ENCODE data around the gene GLB1L. TPM values are rescaled to one million over a fixed set of nuclear protein-coding genes. Genes with fewer than 3 reads are reported as not detected.

GLB1L gene
- total and polyA plus RNA-seq, 5 experiments from 2014 or later, result 0.62 to 2.7 (median 1.8) TPM

DNA sequence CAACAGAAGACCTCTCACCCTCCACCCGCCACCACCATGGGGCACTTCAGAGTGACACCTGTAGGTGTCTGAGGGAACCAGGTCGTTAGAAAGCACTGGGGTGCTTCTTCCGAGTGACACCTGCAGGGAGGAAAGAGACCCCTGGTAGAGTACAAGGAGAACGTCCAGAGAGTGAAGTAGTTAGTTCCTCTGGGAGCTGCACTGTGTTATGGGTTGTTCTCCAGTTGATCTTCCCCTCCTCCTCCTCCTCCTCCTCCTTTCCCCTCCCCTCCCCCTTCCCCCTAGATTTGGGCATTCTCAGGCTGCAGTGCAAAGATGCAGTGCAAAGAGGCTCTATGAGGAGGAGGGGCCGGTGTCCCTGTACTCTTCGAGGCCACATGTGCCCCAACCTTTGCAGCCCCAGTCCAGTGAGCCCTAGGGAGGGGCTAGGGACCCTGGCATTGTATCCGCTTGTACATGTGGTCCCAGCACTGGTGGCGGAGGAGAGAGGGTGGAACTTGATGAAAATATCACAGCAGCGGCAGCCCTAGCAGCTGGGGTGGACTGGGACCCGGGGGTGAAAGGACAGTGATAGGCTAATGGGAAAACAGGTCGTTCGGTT, 34.8 kb upstream of the GLB1L start:
- POLR2A ChIA-PET, result interaction anchor here (1.4 to 6.9 kb wide), 12 partner anchors 10 to 120 kb away, joined by 4 to 170 read pairs (median 10); partner anchors contain the start of genes ANKZF1, ATG9A, CNPPD1 and DNPEP
- Mint-ChIP-seq H3K9me3 (no peaks in the 10 kb centered on the region), H3K36me3 (peaks cover 4 to 48% (median 13%) of the 10 kb centered on the region in 3 donors), H3K27me3 (peaks cover 0 to 2% (median 0%) of the 10 kb centered on the region in 5 donors), H3K4me1 (peaks cover 21 to 55% (median 50%) of the 10 kb centered on the region in 4 donors), H3K4me3 (peak overlapping the region; percentile 89 to 99 (median 98)), H3K27ac (peak overlapping the region; percentile 98 to 100 (median 100))
- ATAC-seq, result no peak
- peak in 1 of 10 donors; percentile 11 for DNase-seq

DNA sequence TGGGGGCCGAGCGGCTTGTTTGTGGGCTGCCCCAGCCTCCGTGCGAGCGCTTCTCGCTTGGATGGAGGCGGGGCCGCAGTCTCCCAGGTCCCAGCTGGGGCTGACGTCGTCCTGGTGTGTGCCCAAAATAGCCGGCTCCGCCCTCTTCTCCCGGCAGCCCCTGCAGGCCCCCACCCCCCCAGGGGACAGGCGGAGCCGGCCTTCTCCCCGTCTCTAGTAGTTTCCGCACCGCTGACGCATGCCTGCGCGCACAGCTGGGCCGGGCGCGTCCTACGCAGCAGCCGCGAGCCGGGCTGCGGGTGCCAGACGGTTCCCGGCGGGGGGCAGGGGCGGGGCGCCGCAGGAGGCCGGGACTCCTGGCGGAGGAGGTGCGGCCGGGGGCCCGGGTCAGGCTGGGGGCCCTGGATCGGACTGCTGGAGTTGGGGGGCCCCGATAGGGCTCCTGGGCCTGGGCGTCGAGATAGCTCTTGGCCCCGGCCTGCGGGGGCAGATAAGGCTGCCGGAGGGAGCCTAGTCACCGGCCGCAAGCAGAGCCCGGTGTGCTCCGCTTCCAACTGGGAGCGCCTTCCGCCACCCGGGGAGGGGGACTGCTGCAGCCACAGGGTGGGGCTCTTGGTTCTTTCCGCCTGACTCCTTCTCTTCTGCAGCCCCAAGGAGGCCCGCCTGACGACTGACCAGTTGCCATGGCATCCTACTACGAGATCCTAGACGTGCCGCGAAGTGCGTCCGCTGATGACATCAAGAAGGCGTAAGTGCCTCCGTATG, 34.1 kb upstream of the GLB1L start, which contains the start of gene DNAJB2:
DNAJB2 (plus strand) TSS at position 216 of the 765 bp plus-strand sequence; CDS start at position 684, 468 bp downstream.
- H3K27ac Mint-ChIP-seq, result peak within 1 kb of the TSS; percentile 98 to 100 (median 100)
- DNase-seq (peak; percentile 92 to 99 (median 98)), ATAC-seq (peak; percentile 81 to 87)
- peaks cover 21 to 55% (median 50%) of the 10 kb centered on the region in 4 donors for H3K4me1 Mint-ChIP-seq
- H3K9me3 Mint-ChIP-seq, result no peaks in the 10 kb centered on the region
- peaks cover 0 to 2% (median 0%) of the 10 kb centered on the region in 5 donors for H3K27me3 Mint-ChIP-seq
- peaks cover 4 to 43% (median 13%) of the 10 kb centered on the region in 3 donors for H3K36me3 Mint-ChIP-seq
- POLR2A ChIA-PET, result interaction anchor here (0.6 to 6.9 kb wide), 18 partner anchors 9 to 1049 kb away, joined by 3 to 170 read pairs (median 8); partner anchors contain the start of genes ANKZF1, ATG9A, BCS1L and CNPPD1
- H3K4me3 Mint-ChIP-seq, result peak within 1 kb of the TSS; percentile 89 to 99 (median 98)

DNA sequence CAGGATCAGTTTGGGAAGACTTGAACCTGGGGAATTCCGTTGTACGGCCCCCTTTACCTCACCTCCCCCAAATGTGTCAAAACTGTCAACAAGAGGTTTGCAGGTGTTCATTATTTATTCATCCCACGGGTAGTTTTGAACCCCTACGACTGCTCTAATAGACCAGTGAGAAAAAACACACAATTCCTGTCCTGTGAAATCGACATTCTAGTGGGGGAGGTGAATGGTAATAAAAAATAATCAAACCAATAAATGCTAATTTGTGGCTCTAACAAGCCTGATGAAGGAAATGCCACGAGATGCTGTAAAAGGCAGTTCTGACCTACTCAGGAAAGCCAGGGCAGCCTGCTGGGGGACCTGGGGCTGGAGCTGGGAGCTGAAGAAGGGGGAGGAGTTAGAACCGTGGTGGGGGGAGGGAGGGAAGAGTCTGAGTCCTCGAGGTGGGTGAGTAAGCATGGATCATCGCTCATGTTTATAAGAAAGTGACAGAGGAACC, 33.5 kb upstream of the GLB1L start:
- H3K4me1 Mint-ChIP-seq, result peaks cover 21 to 52% (median 49%) of the 10 kb centered on the region in 4 donors
- ATAC-seq (no peak), DNase-seq (no peak)

DNA sequence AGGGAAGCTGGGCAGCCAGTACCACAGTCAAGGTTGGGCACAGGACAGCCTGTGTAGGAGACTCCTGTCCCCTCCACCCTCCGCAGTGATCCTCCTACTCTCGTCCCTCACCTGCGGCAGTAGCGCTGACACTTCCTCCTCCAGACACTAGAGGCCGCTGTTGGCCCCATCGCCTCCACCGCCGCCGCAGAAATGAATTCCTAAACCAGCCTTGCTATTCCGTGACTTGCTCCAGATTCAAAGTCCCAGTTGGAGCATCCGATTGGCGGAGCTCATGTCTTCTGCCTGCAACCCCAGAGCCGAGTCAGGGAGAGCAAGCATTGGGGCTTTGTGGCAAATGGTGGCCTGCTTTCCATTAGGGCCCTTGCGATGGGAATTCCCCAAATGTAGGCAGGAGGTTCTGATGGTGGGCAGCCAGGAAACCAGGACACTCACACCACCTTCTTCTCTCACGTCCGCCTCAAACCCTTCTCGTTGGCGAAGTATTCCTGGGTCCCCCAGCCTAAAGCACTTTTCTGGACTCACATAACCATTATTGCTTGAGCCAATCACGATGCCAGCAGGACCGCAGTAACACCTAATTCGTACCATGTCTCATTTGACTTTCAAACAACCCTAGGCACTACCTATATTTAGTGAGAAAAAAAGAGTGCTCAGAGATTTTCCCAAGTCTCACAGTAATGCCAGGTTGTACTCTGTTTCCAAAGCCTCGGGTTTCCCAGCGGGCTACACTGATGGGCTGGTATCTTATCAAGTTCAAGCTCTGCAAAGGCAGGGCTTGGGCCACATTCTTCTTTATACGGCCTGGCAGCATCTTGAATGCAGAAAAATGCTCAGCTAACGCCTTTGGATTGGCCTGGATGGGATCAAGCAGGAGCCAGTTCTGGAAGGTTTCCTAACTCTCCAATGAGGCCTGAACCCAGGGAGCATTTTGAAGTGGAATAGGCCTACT, 32.7 kb upstream of the GLB1L start:
- DNase-seq, result peak; percentile 56 to 86 (median 72)
- Mint-ChIP-seq H3K27ac (peak overlapping the region; percentile 77 to 100 (median 100)), H3K36me3 (peaks cover 2 to 29% (median 10%) of the 10 kb centered on the region in 3 donors), H3K27me3 (peaks cover 0 to 2% (median 0%) of the 10 kb centered on the region in 5 donors), H3K9me3 (no peaks in the 10 kb centered on the region), H3K4me3 (peak overlapping the region; percentile 73 to 99 (median 96)), H3K4me1 (peaks cover 18 to 49% (median 45%) of the 10 kb centered on the region in 4 donors)
- POLR2A ChIA-PET, result interaction anchor here (1.2 to 6.9 kb wide), 13 partner anchors 8 to 619 kb away, joined by 3 to 170 read pairs (median 10); partner anchors contain the start of genes ANKZF1, ATG9A, BCS1L and CNPPD1
- ATAC-seq, result peak in 1 of 2 donors; percentile 8

More for the DNA sequence above, 33.5 kb upstream of the GLB1L start:
- Mint-ChIP-seq H3K36me3 (peaks cover 4 to 36% (median 13%) of the 10 kb centered on the region in 3 donors), H3K27ac (peak overlapping the region; percentile 77 to 100 (median 100)), H3K4me3 (peak overlapping the region; percentile 88 to 99 (median 97)), H3K27me3 (peaks cover 0 to 2% (median 0%) of the 10 kb centered on the region in 5 donors), H3K9me3 (no peaks in the 10 kb centered on the region)
- POLR2A ChIA-PET, result interaction anchor here (0.6 to 6.9 kb wide), 18 partner anchors 9 to 1048 kb away, joined by 3 to 170 read pairs (median 8); partner anchors contain the start of genes ANKZF1, ATG9A, BCS1L and CNPPD1

DNA sequence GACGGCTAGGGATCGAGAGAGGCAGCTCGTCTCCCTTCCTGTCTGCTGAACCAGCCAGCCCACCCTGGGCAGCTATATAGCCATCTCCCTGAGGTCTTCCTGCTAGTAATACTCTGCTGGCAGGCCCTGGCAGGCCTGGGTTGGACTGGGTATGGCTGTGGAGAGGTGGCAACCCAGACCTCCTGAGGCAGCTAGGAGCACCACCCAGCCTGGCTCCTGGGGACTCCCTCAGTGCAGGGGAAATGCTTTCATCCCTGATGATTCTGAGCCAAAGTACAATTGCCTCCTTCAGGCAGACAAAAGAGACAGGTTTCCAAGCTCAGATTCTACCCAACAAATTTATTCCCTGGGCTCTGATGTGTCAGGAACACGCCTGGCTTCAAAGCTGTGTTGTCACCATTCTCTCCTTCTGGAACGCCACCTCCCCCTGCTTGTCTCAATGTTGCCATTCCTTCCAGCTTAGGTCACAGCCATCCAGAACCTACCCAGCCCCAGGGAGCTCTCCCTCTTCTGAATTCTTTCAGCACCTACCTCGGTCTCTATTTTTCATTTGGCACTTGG, 29.2 kb upstream of the GLB1L start:
- no peaks in the 10 kb centered on the region for H3K9me3 Mint-ChIP-seq
- DNase-seq, result no peak
- no peak overlapping the region for H3K27ac Mint-ChIP-seq
- POLR2A ChIA-PET, result interaction anchor here (1.6 kb wide), 1 partner anchor 20 kb away, joined by 7 read pairs; the partner anchor contains the start of gene TUBA4A
- ATAC-seq, result no peak
- H3K4me1 Mint-ChIP-seq, result peaks cover 11 to 22% (median 20%) of the 10 kb centered on the region in 4 donors
- H3K36me3 Mint-ChIP-seq, result no peaks in the 10 kb centered on the region
- no peak overlapping the region for H3K4me3 Mint-ChIP-seq
- H3K27me3 Mint-ChIP-seq, result peaks cover 0 to 1% (median 0%) of the 10 kb centered on the region in 5 donors

DNA sequence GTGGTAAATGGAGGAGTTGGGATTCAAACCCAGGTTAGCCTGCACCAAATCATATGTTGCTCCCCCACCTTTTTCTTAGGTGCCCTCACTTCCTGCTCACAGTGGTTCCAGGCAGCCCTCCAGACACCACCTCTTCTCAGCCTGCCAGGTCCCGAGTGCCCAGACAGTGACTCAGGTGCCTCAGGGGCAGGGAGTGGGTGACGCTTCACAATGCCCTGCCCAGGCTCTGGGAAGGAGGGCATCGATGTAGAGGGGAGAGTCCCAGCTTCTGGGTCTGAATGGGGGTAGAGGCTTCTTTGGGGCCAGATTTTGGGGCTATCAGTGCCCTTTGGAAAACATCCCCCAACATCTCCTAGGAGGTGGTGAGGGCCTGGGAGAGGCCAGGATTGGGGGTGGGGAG, 28.7 kb upstream of the GLB1L start:
- ATAC-seq (no peak), DNase-seq (no peak)
- Mint-ChIP-seq H3K9me3 (no peaks in the 10 kb centered on the region), H3K36me3 (no peaks in the 10 kb centered on the region), H3K4me1 (peaks cover 10 to 19% (median 19%) of the 10 kb centered on the region in 4 donors), H3K27ac (peak overlapping the region in 1 of 10 donors; percentile 71), H3K4me3 (no peak overlapping the region), H3K27me3 (peaks cover 0 to 1% (median 0%) of the 10 kb centered on the region in 5 donors)
- POLR2A ChIA-PET, result interaction anchor here (1.6 kb wide), 1 partner anchor 20 kb away, joined by 7 read pairs; the partner anchor contains the start of gene TUBA4A

DNA sequence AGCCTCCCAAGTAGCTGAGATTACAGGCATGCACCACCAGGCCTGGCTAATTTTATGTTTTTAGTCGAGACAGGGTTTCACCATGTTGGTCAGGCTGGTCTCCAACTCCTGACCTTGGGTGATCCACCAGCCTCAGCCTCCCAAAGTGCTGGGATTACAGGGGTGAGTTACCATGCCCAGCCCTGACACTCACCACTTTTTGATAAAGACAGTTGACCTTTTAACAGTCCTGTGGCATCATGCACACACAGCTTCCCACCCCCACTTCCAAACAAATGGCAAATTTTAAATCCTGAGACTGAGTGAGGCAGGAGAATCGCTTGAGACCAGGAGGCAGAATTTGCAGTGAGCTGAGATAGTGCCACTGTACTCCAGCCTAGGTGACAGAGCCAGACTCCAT, 27.8 kb upstream of the GLB1L start:
- ATAC-seq, result no peak
- POLR2A ChIA-PET, result interaction anchor here (0.6 to 1.6 kb wide), 2 partner anchors 19 to 1040 kb away, joined by 6 to 7 read pairs; partner anchors contain the start of gene TUBA4A
- peaks cover 0 to 1% (median 0%) of the 10 kb centered on the region in 5 donors for H3K27me3 Mint-ChIP-seq
- DNase-seq, result no peak
- no peaks in the 10 kb centered on the region for H3K36me3 Mint-ChIP-seq
- H3K4me3 Mint-ChIP-seq, result no peak overlapping the region
- H3K9me3 Mint-ChIP-seq, result no peaks in the 10 kb centered on the region
- peaks cover 6 to 9% (median 9%) of the 10 kb centered on the region in 4 donors for H3K4me1 Mint-ChIP-seq
- no peak overlapping the region for H3K27ac Mint-ChIP-seq

DNA sequence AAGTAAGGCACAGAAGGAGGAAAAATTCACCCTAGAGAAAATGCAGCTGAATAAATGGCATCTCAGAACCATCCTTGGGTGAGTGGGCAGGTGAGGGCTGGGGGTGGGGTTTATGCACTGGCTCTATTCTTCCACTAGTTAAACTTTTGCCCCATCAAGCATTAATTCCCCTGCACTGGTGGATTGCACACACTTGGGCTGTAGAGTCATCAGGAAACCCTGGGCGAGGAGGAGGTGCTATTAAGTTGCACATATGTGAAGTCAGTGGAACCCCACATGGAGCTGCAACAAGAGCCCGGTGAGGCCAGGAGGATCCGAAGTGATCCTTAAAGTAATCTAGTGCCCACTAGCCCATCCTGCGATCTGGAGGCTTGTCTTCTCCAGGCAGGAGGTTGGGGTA, 27.1 kb upstream of the GLB1L start:
- no peak overlapping the region for H3K27ac Mint-ChIP-seq

DNA sequence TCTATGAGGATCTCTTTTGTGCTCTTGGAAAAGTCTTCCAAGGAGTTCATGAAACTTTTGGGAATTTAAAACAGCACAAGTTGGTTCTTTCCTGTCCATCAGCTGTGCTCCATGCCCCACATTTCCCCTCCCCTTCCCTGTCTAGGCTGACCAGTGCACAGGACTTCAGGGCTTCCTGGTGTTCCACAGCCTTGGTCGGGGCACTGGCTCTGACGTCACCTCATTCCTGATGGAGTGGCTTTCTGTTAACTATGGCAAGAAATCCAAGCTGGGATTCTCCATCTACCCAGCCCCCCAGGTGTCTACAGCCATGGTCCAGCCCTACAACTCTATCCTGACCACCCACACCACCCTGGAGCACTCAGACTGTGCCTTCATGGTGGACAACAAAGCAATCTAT, 25.8 kb upstream of the GLB1L start:
- Mint-ChIP-seq H3K4me1 (peaks cover 0 to 2% (median 0%) of the 10 kb centered on the region in 4 donors), H3K27ac (no peak overlapping the region)
- POLR2A ChIA-PET, result interaction anchor here (1.4 to 1.5 kb wide), 2 partner anchors 11 to 21 kb away, joined by 3 to 5 read pairs; no protein-coding TSS in a partner anchor

More for the DNA sequence above, 27.1 kb upstream of the GLB1L start:
- POLR2A ChIA-PET, result interaction anchor here (0.6 kb wide), 1 partner anchor 1040 kb away, joined by 6 read pairs; no protein-coding TSS in a partner anchor
- Mint-ChIP-seq H3K36me3 (no peaks in the 10 kb centered on the region), H3K4me3 (no peak overlapping the region), H3K9me3 (no peaks in the 10 kb centered on the region), H3K4me1 (peaks cover 3% of the 10 kb centered on the region in 4 donors), H3K27me3 (peaks cover 0 to 1% (median 0%) of the 10 kb centered on the region in 5 donors)
- DNase-seq (no peak), ATAC-seq (no peak)

DNA sequence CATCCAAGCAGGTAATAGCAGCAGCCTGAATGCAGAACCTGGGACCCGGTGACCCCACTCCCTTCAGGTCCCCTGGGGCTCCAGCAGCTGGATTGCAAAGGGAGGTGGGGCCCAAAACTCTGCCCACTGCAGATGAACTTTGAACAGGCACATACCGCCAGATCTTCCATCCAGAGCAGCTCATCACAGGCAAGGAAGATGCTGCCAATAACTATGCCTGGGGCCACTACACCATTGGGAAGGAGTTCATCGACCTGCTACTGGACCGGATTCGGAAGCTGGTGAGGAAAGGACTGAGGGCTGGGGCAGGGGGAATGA, 24.8 kb upstream of the GLB1L start:
- DNase-seq, result no peak
- POLR2A ChIA-PET, result interaction anchor here (1.3 to 1.5 kb wide), 3 partner anchors 10 to 20 kb away, joined by 3 to 6 read pairs (median 5); partner anchors contain the start of gene DNAJB2
- Mint-ChIP-seq H3K27ac (no peak overlapping the region), H3K36me3 (no peaks in the 10 kb centered on the region), H3K27me3 (peaks cover 0 to 1% (median 0%) of the 10 kb centered on the region in 5 donors), H3K9me3 (no peaks in the 10 kb centered on the region), H3K4me1 (peaks cover 0 to 2% (median 0%) of the 10 kb centered on the region in 4 donors), H3K4me3 (no peak overlapping the region)
- ATAC-seq, result no peak

More for the DNA sequence above, 25.8 kb upstream of the GLB1L start:
- H3K36me3 Mint-ChIP-seq, result no peaks in the 10 kb centered on the region
- H3K9me3 Mint-ChIP-seq, result no peaks in the 10 kb centered on the region
- ATAC-seq, result no peak
- peaks cover 0 to 1% (median 0%) of the 10 kb centered on the region in 5 donors for H3K27me3 Mint-ChIP-seq
- no peak overlapping the region for H3K4me3 Mint-ChIP-seq
- DNase-seq, result no peak

All from naive thymus-derived CD8-positive, alpha-beta T cell (primary cell).